Amygdala (tissue), 56 donors: ENCODE measurements around the gene FOXN4.

Experiments
- DNase-seq, 56 donors: peaks; one replicate each; lab custom pipeline; 2025; lab: John Stamatoyannopoulos, UW

Gene FOXN4

DNA sequence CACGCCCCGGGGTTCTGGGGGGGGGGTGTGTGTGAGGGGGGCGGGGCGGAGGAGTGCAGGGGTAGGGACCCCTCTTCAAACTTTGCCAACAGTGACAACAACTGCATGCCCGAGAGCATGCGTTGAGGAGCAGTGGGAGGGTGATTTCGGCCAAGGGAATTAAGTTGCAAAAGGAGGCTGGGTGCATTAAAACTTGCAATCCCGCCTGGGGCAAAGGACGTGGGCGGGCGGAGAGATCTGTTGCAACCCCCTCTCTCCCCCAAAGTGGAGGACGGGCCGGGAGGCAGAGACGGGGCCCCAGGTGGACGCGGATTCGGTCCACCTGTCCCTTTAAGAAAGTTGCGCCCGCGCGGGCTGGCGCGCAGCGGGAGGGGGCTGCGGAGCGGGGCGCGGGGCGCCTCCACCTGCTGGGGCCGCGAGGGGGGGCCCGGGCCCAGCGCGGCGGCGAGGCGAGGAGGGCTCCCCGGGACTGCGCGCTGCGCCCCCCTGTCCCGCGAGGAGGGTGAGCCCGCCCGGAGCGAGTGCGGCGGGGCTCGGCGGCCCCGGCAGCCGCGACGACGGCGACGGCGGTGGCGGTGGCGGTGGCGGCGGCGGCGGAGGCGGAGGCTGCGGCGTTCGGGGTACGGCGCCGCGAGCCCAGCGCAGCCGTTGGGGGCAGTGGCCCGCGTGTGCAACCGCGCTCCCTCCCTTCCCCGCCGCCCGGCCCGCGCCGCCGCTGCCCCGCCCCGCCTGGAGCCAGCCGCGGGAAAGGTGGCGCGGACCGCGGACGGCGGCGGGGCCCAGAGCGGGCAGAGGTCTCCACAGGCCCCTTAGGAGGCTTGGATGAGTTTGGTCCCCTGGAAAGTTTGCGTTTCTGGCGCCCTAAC, 530 bp upstream of the FOXN4 start:
- DNase-seq: no peak

DNA sequence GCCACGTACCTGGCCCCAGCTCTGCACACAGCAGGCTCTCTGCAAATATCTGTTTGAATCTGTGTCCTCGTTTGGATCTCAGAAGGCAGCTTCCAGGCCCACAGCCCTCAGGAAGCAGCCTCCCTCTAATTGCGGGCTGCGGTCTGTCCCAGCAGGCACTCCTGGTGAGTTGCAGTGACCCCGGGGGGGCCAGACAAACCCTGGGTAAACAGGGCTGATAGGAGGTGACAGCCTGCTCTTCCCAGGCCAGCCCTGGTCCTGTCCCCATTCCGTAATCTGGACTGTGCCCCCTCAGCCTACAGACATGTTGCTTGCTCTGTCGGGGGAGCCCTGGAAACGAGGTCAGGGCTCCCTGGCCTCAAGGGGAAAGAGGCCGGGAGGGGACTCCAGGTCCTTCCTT, 2.0 kb downstream of the FOXN4 start:
- no peak for DNase-seq

DNA sequence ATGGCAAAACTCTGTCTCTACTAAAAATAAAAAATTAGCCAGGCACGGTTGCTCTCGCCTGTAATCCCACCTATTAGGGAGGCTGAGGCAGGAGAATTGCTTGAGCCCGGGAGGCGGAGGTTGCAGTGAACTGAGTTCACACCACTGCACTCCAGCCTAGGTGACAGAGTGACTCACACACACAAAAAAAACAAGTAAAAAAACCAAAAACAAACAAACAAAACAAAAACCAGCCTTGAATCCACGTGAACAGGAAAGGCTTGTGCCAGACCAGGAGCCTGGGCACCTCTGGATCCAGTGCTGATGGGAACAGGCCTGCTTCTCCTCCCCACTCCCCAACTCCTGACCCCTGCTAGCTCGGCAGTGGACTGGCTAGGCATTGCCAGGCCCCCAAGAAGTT, 3.5 kb downstream of the FOXN4 start:
- DNase-seq: no peak

DNA sequence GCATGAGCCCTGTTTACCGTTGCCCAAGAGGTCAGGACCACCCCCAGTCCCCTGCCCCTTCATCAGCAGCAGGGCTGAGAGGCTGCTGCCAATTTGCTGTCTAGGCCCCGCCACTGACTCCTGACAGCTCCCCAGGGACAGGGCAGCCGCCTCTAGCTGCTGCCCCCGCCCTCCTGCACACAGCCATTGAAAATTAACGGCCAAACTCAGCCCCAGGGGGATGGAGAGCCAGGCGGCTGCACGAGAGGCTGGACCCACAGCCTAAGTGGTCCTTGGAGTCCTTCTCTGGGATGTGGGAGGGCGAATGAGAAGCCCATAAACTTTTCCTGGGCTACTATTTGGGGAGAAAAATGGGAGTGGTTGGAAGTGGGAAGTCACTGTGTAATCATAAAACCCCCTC, 4.6 kb downstream of the FOXN4 start:
- DNase-seq: no peak

DNA sequence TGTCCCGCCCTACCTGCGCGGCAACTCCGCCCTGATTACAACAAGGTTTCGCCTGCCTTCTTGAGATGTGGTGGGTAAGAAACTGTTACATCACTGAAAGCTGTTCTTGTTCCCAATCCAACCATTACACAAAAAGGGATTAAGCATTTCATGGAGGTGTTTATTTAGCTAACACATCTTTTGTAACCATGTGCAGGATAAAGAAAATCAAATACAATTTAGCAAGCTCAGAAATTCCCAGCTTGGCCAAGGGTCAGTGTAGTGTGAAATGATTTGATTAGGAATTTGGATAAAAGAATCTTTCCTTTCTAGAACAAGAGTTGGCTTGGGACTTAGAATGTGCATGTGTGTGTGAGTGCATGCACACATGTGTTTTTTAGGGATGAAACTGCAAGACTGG, 6.3 kb downstream of the FOXN4 start:
- DNase-seq: no peak

DNA sequence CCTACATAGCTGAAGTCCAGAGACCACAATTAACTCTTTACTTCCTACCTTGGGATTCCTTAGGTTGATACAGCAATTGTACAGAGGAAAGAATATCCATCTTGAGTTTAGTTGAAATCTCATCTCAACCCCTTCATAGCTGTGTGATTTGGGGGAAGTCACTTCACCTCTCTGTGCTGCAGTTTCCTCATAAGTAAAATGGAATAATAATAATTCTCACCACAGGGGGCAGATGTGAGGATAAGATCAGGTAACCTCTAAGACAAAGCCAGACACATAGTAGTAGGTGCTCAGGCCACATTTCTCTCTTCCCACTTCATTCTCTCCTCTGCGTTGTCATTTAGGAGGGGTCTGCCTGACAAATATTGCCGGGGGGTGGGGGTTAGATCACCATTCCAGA, 6.7 kb downstream of the FOXN4 start:
- no peak for DNase-seq

DNA sequence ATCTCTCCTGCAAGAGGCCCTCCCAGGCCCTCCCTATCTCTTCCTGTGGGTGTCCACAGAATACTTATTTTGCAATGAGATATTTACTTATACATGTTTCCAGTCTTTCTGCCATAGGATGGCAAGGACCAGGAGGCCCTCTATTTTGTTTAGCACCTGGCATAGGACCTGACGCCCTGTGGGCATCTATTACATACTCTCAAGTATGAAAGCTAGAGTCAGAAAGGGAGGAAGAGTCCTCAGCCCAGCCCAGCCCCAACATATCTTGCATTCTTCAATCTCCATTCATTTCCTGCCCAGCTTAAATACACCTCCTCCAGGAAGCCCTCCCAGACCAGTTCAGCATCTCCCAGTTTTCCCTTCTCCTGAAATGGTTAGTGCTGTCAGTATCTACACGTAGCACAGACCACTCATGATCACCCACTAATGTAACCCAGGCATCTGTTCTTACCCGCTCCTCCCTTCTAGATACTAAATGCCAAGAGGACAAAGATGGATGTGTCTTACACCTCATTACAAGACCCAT, 7.4 kb downstream of the FOXN4 start:
- DNase-seq: no peak

DNA sequence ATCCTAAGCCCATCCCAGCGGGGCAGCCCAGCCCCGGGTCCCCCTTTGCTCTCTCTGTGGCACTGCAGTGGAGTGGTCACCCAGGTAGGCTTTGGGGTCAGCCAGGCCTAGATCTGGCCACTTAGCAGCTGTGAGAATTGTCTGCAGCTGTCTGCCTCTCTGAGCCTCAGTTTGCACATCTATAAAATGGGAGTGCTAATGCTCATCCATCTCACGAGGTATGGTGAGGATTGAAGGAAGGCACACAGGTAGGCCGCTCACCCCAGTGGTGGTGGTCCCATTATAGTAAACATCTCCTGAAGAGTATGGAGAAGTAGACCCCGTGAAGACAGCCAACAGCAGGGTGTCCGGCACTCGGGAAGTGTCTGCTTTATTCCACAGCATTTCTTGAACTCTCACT, 9.2 kb downstream of the FOXN4 start:
- DNase-seq: no peak

DNA sequence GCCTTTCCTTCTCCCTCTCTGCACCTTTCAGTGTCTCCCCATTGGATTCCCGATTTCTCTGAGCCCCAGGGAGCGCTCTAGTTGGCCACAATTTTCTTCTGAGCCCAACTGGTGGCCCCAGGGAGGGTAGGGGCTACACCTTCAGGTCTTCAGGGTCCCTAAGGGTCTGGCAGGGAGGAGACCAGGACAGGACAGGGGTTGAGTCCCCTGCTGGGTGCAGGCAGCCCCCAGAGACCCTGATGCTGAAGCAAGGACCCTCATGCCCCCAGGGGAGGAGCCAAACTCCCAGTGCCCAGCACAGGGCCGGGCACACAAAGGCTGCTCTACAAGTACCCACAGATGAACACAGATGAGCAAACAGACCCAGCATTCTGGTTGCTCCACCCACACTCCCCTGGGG, 12.7 kb downstream of the FOXN4 start:
- DNase-seq: no peak

DNA sequence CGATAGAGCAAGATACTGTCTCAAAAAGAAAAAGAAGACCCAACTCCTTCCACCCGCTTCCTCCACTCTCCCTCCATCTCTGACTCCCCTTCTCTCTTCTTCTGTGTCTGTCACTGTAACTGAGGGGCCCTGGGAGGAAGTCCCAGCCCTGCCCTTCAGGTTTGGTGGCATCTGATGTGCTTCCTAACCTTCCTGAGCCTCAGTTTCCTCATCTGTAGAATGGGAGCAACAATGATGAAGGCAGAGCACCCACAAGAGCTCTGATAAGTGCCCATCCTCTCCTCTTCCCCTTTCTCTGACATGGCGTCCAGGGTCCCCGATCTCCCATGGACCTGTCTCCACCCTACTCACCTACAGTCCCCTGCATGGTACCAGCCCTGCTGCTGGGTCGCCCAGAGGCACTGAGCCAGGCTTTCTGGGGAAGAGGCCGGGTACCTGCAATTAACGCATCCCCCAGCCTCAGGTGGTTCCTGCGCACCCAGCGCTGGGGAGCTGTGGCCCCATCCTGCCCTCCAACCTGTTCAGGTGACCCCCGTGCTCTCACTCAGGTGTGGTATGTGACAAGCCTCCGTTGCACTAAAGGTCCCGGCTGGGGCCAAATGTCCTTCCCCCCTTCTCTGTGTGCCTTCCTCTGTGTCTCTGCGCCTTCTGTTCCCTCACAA, 13.2 kb downstream of the FOXN4 start:
- DNase-seq: no peak

DNA sequence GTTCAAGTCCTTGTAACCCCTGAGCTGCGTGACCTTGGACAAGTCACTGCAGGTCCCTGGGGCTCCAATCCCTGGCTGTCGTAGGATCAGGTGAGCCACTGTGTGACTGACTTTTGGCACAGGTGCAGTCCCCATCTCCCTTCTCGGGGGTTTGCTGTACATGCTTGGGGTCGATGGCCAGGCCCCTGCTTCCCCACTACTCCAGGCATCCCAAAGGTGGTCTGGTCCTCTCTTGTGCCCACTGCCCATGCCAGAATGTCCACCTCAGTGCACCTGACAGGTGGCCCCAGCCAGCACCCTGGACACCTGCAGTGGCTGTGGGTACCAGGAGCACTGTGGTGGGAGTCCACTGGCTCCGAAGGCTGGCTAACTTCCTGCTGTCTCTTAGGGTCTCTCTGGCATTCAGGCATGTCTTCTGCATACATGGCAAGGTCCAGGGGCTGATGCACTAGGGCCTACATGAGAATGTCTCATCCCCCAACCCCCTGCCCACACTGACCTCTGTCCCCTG, 14.7 kb downstream of the FOXN4 start:
- no peak for DNase-seq

DNA sequence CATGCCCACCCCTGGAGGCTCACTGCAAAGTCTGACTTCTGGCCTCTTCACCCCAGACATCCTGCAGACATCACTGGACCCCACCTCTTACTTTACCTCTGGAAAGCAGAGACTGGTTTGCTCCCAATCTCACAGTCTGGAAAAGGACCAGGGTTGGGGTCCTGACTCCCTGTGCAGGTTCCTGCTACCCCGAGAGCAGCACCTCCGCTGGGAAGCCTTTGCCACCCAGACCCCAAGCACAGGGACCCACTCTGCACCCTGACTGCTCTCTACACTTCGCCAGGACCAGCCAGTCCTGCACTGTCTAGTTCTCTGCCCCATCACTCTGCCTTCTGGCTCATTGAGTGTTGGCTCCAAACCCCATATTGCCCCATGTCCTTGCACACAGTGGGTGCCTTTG, 16.0 kb downstream of the FOXN4 start:
- DNase-seq: no peak

DNA sequence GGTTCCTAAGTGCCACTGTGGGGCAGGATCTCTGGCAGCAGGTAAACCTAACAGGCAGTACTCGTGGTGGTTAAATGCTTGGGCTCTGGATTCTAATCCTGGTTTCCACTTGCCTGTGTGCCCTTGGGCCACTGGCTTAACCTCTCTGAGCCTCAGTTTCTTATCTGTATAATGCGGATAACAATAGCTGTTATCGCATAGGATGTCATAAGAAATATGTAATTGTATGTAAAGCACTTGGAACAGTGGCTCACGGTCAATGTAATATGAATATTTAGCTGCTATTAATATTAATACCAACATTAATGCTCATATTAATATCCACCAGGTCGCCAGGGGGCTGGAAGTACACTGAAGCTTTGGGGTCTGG, 16.8 kb downstream of the FOXN4 start:
- DNase-seq: no peak

DNA sequence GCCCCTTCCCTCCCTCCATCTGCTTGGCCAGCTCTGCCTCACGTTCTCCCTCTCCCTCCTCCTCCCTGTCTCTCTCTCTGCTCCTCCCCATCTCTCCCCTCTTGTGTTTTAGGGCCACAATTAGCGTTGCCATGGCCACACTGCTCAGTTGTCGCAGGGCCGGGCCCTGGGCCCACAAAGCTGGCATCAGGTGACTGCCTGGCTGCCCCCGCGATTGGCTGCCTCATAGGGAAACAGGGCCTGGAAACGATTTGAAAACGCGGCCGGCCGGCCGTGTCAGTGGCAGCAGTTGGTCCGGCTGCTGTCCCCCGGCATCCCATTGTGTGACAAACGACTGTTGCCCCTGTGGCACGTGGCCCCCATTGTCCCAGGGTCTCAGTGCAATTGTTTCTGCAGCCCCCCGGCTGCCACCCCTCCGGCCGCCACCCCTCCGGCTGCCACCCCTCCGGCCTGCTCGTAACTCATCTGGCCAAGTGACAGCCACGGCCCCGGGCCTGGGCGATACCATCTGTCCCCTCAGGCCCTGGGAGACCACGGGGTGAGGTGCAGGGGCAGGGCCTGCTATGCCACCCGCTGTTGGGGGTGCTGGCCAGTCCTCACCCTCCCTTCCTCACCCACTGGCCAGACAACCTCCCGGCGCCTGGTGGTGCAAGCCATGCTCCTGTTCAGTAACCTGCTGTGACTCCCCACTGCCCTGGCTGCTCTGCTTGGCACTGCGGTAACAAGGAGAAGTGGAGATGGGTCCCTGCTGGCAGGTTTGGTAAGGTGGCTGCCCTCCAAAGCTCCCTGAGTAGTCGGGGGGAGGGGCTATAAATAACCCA, 17.4 kb downstream of the FOXN4 start:
- peak; percentile 8 to 93 (median 72) for DNase-seq

DNA sequence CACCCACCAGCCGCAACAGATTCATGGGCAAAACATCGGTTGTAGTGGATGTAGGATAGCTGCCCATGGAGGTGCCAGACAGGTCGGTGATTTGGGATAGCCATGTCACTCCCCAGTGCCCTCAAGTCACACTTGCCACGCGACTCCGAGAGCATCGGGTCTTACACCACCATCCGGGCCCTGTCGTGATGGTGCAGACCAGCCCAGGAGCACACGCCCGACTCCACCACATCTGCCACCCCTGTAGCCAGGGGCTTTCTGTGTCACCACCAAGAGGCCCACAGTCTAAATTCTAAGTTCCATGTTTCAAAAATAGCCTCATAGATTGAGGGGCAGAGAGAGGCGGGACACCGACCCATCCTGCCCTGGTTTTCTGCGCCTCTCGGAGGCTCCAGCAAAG, 18.0 kb downstream of the FOXN4 start:
- DNase-seq: peak in 1 of 56 donors; percentile 39

DNA sequence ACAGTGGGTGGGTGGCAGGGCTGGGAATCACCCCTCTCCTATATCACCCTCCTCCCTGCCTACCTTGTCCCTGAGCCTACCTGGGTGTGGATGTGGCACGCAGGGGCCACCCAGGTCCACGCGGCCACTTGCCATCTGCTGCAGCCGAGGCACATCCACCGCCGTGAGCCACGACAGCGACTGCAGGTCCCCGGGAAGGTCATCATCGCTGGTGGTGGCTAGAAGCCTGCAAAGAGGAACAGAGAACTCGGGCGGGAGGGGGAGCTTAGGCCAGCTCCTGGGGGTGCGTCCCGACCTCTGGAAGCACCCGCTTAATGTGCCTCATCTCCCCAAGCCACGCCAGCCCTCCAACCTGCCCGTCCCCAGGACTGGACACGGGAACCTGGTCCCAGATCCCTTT, 19.0 kb downstream of the FOXN4 start:
- DNase-seq: no peak

DNA sequence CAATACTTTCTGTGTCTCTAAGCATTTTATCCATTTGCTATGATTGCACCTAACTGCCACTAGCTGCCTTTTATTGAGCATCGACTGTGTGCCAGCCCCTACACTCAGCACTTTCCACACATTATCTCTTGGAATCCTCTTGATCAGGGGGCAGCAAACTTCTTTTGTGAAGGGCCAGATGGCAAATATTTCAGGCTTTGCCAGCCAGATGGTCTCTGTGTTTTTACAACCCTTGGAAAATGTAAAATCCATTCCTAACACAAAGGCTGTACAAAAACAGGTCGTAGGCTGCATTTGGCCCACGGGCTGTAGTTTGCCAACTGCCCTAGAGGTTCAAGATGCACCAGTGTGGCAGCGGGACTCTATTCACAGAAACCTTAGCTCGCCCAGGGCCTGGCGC, 19.5 kb downstream of the FOXN4 start:
- no peak for DNase-seq

DNA sequence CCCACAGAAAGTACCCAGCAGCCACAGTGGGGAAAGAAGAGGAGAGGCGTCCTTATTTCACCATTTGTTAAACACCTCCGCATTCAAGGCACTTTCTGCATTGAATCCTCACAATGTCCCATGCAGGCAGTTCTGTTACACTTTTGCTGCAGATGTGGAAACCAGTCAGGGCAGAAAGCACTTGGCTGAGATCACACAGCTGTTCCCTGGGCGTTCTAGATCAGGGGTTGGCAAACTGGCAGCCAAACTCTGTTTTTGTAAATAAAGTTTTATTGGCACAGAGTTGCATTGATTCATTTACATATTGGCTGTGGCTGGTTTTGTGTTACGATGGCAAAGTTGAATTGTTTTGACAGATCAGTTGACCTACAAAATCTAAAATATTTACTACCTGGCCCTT, 20.1 kb downstream of the FOXN4 start:
- no peak for DNase-seq

DNA sequence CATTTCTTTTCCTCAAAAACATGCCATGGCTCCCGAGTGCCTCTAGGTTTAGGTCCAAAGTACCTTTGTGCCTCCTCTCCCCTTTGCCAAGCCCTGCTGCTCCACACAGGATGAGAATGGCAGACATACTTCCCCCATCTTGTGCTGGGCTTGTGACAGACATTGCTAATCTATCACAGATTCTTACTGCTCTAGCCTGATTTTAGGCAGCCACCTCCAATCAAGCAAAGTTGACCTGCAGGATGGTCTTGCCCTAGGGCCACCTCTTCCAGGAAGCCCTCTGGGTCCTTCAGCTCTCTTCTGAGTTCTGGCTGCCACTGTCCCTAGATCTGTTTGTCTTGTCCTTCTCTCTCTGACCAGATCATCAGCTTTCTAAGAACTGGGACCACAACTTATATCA, 20.5 kb downstream of the FOXN4 start:
- DNase-seq: no peak

DNA sequence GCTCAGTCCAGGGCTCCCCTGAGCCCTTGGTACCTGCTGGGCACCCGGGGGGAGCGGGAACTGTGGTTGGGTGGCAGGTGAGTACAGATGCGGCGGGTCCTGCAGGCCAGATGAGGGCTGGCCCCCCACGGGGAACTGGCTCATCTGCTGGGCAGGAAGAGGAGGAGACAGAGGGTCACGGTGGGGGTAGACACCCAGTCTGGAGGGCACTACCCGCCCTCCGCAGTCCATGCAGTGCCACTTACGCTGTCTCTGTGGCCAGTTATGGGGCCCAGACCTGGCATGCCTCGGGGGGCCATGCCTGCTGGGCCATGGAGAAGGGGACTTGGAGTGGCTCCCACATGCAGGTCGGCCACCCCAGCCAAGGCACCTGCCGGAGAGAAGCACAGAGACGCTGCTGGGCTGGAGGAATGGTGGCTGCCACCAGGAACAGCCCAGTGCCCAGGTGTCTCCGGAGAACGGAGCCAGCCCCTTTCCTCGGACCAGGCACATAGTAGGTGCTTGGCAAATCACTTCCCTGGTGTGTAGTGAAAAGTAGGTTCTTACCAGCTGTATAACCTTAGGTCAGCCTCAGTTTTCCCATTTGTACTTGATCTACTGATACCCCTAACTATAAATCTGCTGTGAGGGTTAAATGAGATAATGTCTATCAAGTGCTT, 21.1 kb downstream of the FOXN4 start:
- DNase-seq: no peak
